ENCODE results near the gene C11orf21.

GRCh38 chr11:2310073-2310785 lies 8.5 kb upstream of the C11orf21 start:
- TF ChIP-seq GATA2 (IDR thresholded peaks at IDR 0.05; ENCODE audit: low read depth, low read length): no peak
- no peak for TF ChIP-seq GATA3 (IDR thresholded peaks at IDR 0.05; ENCODE audit: low read depth, low read length)

All from SH-SY5Y (cell line).